ENCODE measurements around the gene SARS1.
"Not testable (repeated sequence)": the region's sequence is repeated elsewhere in the genome, so short reads cannot be mapped to it uniquely, and the experiment has no call there.

SARS1 gene

GRCh38 chr1:109275706-109276345 lies 62.1 kb downstream of the SARS1 start:
- DNase-seq (ENCODE audit: low spot score), result no peak

GRCh38 chr1:109277434-109278204 lies 63.9 kb downstream of the SARS1 start:
- peak; percentile 78 for DNase-seq (ENCODE audit: low spot score)

- no peak for DNase-seq (ENCODE audit: low spot score)
These were observed 66.0 kb downstream of the SARS1 start for GRCh38 chr1:109279615-109280278.

GRCh38 chr1:109280862-109281261 lies 67.1 kb downstream of the SARS1 start:
- DNase-seq (ENCODE audit: low spot score), result no peak

DNA sequence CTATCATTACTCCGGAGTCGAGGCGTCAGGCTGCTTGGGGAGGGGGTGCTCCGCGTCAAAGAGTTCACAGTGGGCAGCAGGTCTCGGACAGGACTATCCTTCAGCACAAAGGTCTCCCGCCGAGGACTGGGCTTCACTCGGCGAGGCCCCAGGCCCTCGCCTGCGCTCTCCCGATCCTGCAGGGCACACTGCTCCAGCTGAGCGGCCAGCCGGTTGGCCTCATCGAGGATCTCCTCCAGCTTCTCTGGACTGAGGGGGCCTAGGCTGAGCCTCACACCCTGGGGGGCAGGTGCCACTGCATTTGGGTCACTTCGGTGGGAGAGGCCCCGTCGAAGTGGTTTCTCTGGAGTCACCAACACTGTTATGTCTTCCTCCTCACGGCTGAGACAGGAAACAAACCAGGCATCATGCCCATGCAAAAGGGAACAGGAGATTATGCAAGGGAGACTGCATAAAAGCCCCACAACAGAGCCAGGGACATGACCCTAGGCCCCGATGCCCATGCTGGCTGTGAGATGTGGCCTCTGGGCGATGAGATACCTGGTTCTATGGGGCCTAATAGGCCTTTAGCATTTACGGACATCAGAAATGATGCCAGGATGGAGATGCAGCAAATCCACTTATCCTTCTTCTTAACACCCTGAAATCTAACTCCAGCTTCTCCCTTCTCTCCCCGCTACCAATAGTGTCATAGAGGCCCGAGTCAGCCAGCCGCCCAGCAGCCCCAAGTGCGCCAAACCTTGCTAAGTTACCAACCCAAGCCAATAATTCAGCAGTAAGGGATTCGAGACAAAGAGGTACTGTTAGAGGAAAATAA lies 68.2 kb downstream of the SARS1 start:
- no peak for DNase-seq (ENCODE audit: low spot score)

DNA sequence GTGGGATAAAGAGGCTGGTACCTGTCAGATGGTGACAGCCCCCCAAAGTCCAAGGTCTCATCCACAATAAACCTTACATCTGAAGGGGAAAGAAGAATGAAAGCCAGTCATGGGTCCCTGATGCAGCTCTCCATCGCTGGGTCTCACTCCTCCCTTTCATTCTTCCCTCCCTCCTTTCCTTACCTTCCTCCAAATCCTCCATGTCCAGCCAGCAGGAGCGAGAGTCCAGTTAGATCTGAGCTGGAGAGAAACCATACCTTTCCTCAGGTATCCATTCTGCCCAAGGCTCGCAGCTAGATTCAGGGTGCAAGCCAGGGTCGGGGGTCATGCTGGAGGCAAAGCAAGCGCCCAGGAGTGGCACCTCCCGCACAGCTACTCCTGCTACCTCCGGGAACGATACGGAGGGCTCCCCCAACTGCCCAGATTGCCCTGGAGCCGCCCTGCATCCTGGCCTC lies 68.8 kb downstream of the SARS1 start:
- DNase-seq (ENCODE audit: low spot score), result no peak

- DNase-seq (ENCODE audit: low spot score), result peak; percentile 97
These were observed 69.4 kb downstream of the SARS1 start, which contains the start of gene PSRC1 for GRCh38 chr1:109282952-109283747. TSS of gene PSRC1 (minus strand) at chr1:109283145.

DNA sequence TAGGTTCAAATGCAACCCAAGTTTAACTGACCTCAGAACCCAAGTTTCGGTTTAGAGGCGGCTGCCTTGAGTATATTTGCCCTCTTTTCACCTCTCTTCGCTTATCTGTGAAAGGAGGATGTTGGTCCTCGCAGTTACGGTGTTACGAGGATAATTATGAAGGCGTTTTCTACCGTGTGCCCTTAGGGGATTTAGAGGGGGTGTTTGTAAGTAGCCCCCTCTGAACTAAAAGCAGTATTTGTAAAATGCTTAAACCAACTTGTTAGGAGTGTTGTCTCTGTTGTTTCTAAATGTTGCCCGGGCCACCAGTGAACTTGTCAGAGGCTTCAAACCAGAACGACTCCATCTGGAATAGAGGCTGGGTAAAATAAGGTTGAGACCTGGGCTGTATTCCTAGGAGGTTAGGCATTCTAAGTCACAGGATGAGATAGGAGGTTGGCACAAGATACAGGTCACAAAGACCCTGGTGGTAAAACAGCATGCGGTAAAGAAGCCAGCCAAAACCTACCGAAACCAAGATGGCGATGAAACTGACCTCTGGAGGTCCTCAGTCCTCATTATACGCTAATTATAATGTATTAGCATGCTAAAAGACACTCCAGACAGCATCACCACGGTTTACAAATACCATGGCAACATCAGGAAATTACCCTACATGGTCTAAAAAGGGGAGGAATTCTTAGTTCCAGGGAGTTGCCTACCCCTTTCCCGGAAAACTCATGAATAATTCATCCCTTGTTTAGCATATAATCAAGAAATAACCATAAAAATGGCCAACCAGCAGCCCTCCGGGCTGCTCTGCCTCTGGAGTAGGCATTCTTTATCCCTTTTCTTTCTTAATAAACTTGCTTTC lies 70.3 kb downstream of the SARS1 start:
- no peak for DNase-seq (ENCODE audit: low spot score)

GRCh38 chr1:109286762-109287161 lies 73.0 kb downstream of the SARS1 start:
- not testable (repeated sequence) for DNase-seq (ENCODE audit: low spot score)
